Ecto neural progenitor cell (in vitro differentiated cells): ENCODE results near the gene HPRT1.

Source experiments
- DNase-seq: peaks from one replicate; pipeline ENCODE4 v3.0.0-alpha.2; 2018; ENCODE audit warnings: low spot score

The HPRT1 gene

GRCh38 chrX:134476284-134476683, 16.3 kb downstream of the HPRT1 start:
- no peak for DNase-seq

DNA sequence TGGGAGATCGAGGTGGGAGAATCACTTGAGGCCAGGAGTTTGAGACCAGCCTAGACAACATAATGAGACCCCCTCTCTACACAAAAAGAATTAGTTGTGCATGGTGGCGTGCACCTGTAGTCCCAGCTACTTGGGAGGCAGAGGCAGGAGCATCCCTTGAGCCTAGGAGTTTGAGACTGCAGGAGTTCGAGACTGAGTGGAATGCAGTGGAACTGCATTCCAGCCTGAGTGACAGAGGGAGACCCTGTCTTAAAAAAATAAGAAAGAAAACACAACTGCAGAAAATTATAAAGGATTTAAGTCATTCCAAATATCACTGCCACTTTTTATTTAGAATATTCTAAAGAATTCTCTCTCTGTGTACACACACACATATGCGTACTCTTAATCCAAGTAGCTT, 18.4 kb downstream of the HPRT1 start:
- no peak for DNase-seq

DNA sequence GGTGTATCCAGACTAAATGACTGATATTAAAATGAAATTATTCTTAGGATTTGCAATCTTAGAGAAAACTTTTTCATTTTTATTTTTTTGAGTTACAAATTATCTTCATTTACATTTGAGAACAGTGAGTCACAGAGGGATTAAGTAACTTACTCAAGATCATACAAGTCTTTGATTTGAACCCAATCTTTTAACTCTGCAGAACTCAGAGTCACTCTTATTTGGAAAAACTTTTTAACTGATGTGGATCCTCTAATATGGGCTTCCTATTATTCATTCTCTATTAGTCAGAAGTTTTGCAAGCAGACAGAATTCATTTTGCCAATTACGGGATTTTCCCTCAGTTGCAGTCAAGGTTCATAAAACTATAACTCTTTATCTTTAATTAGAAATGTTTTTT, 20.1 kb downstream of the HPRT1 start:
- no peak for DNase-seq

GRCh38 chrX:134481339-134481738, 21.4 kb downstream of the HPRT1 start:
- DNase-seq: no peak

- DNase-seq: no peak
These were observed 22.4 kb downstream of the HPRT1 start for GRCh38 chrX:134482371-134482770.

GRCh38 chrX:134484039-134484438, 24.1 kb downstream of the HPRT1 start:
- no peak for DNase-seq

GRCh38 chrX:134501941-134502340, 42.0 kb downstream of the HPRT1 start:
- DNase-seq: no peak

DNA sequence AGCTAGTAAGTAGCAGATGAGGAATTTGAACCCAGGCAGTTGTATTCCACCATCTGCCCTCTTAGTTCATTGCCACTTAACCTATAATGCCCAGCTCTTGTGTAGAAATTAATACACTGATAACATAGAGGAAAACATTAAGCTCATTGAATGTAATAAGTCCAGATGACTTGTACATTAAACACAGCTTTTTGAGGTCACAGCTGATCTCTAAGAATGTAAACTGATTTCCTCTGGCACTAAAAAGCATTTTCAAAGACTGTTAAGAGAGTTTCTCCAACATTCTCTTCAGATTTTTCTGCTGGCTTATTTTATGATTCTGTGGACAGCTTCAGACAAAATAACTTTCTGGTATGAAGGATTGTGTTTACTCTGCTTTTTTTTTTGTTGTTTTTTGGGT, 42.7 kb downstream of the HPRT1 start:
- no peak for DNase-seq

GRCh38 chrX:134512566-134512965, 52.6 kb downstream of the HPRT1 start:
- no peak for DNase-seq

- DNase-seq: no peak
These were observed 53.1 kb downstream of the HPRT1 start for GRCh38 chrX:134513091-134513490.

- DNase-seq: no peak
These were observed 61.0 kb downstream of the HPRT1 start for GRCh38 chrX:134520860-134521390.

GRCh38 chrX:134524181-134524580, 64.2 kb downstream of the HPRT1 start:
- DNase-seq: no peak

DNA sequence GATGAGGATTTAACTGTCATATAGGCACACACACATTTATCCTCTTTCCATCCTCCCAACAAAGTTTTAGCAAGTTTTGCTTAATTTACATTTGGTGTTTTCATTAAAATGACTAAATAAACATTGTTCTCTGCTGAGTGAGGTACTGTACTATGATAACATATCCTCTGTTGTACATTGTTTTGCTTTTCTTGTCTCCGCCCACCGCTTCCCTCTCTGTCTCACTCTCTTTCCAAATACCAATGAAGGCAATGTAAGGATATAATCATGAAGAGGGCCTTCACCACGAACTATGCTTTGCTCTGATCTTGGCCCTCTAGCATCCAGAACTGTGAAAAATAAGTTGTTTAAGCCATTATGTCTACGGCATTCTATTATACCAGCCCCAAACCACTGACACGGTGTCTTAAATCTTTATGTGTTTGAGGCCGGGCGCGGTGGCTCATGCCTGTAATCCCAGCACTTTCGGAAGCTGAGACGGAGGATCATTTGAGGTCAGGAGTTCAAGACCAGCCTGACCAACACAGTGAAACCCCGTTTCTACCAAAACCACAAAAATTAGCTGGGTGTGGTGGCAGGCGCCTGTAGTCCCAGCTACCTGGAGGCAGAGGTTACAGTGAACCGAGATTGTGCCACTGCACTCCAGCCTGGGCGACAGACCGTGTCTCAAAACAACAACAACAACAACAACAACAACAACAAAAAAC, 65.3 kb downstream of the HPRT1 start:
- no peak for DNase-seq

DNA sequence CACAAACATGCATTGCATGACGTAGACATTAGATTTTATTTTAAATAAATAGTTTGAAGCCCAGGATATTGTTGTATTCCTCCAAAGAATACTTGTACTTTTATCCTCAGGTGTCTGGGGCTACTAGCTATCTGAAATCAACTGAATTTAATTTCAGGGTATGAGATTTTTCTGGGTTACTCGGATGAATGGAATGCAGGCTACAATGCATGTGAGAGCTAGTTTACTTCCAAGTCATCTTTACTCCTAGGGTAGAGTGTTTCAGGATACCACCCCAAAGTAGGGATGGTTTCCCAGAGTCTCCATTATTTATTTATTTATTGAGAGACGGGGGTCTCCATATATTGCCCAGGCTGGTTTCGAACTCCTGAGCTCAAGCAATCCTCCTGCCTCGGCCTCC, 66.4 kb downstream of the HPRT1 start:
- DNase-seq: no peak

DNA sequence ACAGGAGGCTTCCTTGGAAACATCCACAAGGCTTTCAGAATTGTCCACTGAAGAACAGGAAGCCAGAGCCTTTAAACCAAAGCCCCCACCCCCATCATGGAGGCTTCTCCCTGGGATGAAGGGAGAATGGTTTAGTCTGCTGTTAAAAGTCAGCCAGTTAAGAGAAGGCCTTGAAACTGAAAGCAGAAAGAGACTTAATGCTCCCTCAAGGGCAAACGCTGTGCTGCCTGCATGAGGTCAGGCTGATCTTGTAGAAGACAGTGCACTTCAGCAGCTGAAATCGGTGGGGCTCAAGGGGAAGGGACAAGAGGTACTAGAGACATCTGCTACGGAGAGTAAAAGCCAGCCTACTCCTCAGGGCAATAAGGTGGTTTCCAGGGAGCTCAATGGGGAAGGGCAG, 69.0 kb downstream of the HPRT1 start:
- DNase-seq: no peak

DNA sequence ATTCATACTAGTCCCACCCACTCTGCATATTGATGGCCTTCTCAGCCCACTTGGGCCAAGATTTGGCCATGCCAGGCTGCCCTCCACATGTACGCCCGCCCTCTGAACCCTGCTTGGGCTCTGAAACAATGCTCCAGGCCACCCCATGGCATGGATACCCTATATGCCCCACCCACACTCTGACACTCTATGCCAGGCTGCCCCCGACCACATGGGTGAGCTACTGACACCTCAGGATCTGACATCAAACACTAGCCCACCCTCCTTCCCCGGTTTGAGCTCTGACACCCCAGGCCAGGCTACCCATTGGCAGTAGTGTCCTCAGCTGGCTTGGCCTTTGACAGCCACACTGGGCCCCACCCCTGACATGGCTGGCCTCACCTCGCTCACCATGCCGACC, 69.5 kb downstream of the HPRT1 start:
- DNase-seq: no peak

- no peak for DNase-seq
These were observed 70.9 kb downstream of the HPRT1 start for GRCh38 chrX:134530845-134531244.

- DNase-seq: no peak
These were observed 73.4 kb downstream of the HPRT1 start for GRCh38 chrX:134533352-134533751.

GRCh38 chrX:134533952-134534351, 74.0 kb downstream of the HPRT1 start:
- DNase-seq: no peak

DNA sequence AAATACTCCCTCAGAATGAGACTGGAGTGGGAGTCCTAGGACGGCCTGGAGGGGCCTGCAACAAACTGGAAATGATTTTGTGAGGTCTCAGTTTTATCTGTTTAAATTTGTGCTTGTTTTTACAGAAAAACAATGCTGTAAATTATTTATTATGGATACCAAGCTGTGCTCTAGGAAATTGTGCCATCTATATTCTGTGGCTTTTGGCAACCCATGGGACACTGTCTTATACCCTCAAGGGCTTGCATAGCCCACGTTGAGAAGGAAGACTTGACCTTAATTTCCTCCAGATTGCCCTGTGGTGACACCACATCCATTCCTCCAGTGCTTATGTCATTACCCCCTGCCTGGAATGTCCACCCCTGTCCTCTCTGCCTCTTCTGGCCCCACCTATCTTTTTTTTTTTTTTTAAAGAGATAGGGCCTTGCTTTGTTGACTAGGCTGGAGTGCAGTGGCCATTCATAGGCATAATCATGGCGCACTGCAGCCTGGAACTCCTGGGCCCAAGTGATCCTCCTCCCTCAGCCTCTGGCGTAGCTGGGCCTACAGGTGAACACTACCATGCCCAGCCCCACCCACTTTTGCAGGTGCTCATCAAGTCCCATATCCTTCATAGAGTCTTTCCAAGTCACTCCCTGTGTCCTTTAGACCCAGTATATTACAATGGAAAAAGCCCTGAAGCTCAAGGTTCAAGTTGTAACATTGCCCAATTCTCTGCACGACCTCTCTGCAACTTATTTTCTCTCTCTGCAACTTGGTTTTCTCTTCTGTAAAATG, 77.4 kb downstream of the HPRT1 start:
- no peak for DNase-seq

GRCh38 chrX:134538316-134538715, 78.4 kb downstream of the HPRT1 start:
- DNase-seq: no peak

DNA sequence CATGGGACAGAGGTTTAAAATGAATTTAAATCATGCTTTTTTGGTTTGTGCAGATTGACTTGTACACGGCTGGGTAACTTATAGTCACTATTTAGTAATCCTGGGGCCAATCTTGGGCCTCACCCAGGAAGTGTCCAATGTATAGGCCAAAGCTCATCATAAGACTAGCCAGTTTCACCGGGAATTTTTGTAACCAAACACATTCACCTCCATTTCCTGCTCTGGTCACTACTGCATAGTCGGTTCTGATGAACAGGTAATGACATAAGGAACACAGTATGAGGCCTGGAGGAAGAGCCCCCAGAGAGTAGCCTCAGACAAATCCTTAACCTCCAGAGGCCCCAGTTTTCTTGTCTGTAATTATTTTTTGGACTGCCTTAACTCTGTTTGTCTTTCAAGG, 81.9 kb downstream of the HPRT1 start:
- no peak for DNase-seq

DNA sequence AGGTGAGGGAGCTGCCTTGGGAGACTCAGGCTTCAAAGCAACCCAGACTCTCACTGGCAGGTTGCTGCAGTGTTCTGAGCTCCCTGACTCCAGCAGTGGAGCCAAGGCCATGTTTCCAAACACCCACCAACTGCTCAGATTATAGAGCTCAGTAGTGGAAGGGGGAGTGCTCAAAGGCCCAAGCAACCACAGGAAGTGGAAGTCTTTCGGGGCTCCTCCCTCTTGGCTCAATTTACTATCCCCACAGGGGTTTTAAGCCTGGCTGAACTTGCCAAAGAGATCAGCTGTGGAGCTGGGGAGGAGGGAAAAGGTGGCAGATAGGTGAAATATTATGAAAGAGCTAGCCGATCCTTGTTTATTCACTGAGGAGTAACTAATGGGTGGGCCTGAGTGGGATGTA, 82.5 kb downstream of the HPRT1 start:
- no peak for DNase-seq

- no peak for DNase-seq
These were observed 83.3 kb downstream of the HPRT1 start for GRCh38 chrX:134543288-134543687.
